Stomach smooth muscle (tissue), 2 donors: Measurements from ENCODE around the gene CMTM7.
A peak's percentile ranks its signal among the peaks of the same experiment; 100 is the strongest.

Source experiments
- H3K27ac ChIP-seq: one replicate; pipeline ENCODE4 v1.7.0; 2013; ENCODE audit warnings: mild to moderate bottlenecking, low read length, inconsistent platforms
- H3K27me3 ChIP-seq, 2 donors: one replicate each; pipeline ENCODE4 v1.7.0; 2013; ENCODE audit warnings: low read length in 2 of 2; ENCODE audit not compliant: insufficient read depth in 2 of 2, control insufficient read depth in 1 of 2
- H3K36me3 ChIP-seq, 2 donors: one replicate each; pipeline ENCODE4 v1.7.0; 2013; ENCODE audit warnings: low read length in 2 of 2; ENCODE audit not compliant: control insufficient read depth in 2 of 2, insufficient read depth in 2 of 2
- H3K4me1 ChIP-seq: one replicate; pipeline ENCODE4 v1.7.0; 2013; ENCODE audit warnings: low read length; ENCODE audit not compliant: control insufficient read depth, insufficient read depth
- H3K4me3 ChIP-seq, 2 donors: one replicate each; pipeline ENCODE4 v1.7.0; 2013; ENCODE audit warnings: low read length in 2 of 2
- H3K9ac ChIP-seq, 2 donors: one replicate each; pipeline ENCODE4 v1.7.0; 2013; ENCODE audit warnings: low read length in 2 of 2, mild to moderate bottlenecking in 1 of 2
- H3K9me3 ChIP-seq, 2 donors: one replicate each; pipeline ENCODE4 v1.7.0; 2013; ENCODE audit warnings: low read length in 2 of 2; ENCODE audit not compliant: control insufficient read depth in 2 of 2
- donor health status: healthy.
- donor health status: Pancreatic carcinoma.

CMTM7 gene

DNA sequence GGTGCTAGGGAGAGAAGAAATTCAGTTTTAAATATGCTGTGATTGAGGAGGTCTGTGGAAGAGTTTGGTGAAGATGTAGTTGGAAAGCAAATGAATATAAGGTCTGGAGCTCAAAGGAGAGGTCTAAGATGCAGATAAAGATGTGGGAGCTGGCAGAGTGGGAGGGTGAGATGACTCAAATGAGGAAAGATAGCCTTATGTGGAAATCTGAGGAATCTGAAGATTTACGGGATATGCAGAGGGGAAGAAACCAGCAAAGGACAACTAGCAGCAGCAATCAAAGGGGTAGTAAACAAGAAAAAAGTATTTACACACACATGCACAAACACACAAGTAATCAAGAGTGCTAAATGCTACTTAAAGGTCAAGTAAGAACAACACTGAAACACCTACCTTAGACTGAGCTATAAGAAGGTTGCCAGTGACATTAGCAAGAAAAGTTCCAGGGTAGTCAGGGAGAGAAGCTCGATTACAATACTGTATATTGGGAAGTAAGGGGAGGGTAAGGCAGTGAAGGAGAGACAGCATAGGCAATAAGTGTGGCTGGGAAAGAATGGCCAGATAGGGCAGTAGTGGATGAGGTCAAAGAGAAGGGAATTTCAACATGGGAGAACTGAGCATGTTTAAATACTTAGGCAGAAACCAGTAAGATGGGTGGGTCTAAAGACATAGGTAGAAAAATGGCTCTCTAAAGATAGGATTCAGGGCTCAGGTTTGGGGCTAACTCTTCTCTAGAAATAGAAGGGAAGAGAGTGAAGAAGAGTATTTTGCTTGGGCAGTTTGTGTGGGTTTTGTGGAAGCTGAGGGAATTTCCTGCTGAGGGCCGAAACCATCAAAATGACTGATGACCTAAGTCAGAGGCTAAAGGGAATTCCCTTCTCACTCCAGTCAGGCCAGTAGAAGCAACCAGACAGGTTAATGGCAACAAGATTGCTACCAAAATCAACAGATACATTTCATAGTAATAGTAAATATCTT, 102.1 kb downstream of the CMTM7 start:
- Histone ChIP-seq H3K4me3 (no peak overlapping the region), H3K9me3 (no peaks in the 10 kb centered on the region), H3K27me3 (no peaks in the 10 kb centered on the region), H3K36me3 (no peaks in the 10 kb centered on the region), H3K4me1 (peaks cover 6% of the 10 kb centered on the region), H3K27ac (no peak overlapping the region), H3K9ac (no peak overlapping the region)

GRCh38 chr3:32495085-32495484, 103.4 kb downstream of the CMTM7 start:
- Histone ChIP-seq H3K9ac (no peak overlapping the region), H3K27me3 (no peaks in the 10 kb centered on the region), H3K9me3 (no peaks in the 10 kb centered on the region), H3K36me3 (no peaks in the 10 kb centered on the region), H3K27ac (no peak overlapping the region), H3K4me3 (no peak overlapping the region), H3K4me1 (peaks cover 6% of the 10 kb centered on the region)

DNA sequence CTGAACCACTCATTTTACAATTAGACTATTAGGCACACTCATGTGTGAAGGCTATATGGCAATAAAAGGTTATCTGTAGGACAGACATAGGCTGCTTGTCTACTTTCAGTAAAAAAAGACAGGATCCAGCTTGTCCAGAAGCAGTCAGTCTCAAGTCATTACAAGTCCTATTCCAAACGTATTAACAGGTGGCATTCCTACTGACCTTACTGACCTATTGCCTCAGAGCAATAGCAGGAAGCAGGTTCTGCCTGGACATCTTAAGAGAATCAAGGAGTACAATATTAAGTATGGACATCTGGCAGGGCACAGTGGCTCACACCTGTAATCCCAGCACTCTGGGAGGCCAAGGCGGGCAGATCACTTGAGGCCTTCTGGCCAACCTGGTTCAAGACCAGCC, 104.0 kb downstream of the CMTM7 start:
- Histone ChIP-seq H3K36me3 (no peaks in the 10 kb centered on the region), H3K27ac (no peak overlapping the region), H3K9ac (no peak overlapping the region), H3K4me3 (no peak overlapping the region), H3K4me1 (peaks cover 6% of the 10 kb centered on the region), H3K9me3 (no peaks in the 10 kb centered on the region), H3K27me3 (no peaks in the 10 kb centered on the region)

- no peak overlapping the region for H3K9ac ChIP-seq
- no peak overlapping the region for H3K27ac ChIP-seq
- no peaks in the 10 kb centered on the region for H3K27me3 ChIP-seq
- no peaks in the 10 kb centered on the region for H3K36me3 ChIP-seq
- H3K4me1 ChIP-seq = peaks cover 14% of the 10 kb centered on the region
- no peak overlapping the region for H3K4me3 ChIP-seq
- H3K9me3 ChIP-seq = no peaks in the 10 kb centered on the region
These were observed 106.6 kb downstream of the CMTM7 start for GRCh38 chr3:32498252-32498651.

DNA sequence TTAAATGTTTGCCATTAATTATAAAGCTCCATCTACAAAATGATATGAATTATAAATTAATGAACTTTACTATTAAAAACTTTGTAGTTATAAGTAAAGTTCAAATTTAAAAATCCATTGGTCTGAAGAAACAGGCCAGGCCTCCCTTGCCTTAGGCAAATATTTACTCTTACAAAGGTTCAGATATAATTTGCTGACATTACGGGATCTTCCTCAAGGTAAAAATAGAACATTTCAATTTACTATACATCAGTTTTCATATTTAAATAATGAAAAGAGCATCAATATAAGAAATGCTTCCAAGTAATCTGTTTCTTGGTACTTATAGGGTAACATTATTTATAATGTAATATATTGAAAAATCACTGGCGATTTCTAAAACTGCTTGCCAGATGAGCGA, 107.3 kb downstream of the CMTM7 start:
- Histone ChIP-seq H3K4me1 (peaks cover 10% of the 10 kb centered on the region), H3K4me3 (no peak overlapping the region), H3K27ac (no peak overlapping the region)

GRCh38 chr3:32499585-32499984, 107.9 kb downstream of the CMTM7 start:
- H3K4me3 ChIP-seq = no peak overlapping the region
- H3K4me1 ChIP-seq = peaks cover 9% of the 10 kb centered on the region
- no peak overlapping the region for H3K27ac ChIP-seq
- H3K27me3 ChIP-seq = no peaks in the 10 kb centered on the region
- H3K9ac ChIP-seq = no peak overlapping the region
- no peaks in the 10 kb centered on the region for H3K9me3 ChIP-seq
- no peaks in the 10 kb centered on the region for H3K36me3 ChIP-seq

More for the DNA sequence above, 107.3 kb downstream of the CMTM7 start:
- Histone ChIP-seq H3K36me3 (no peaks in the 10 kb centered on the region), H3K9ac (no peak overlapping the region), H3K9me3 (no peaks in the 10 kb centered on the region), H3K27me3 (no peaks in the 10 kb centered on the region)

DNA sequence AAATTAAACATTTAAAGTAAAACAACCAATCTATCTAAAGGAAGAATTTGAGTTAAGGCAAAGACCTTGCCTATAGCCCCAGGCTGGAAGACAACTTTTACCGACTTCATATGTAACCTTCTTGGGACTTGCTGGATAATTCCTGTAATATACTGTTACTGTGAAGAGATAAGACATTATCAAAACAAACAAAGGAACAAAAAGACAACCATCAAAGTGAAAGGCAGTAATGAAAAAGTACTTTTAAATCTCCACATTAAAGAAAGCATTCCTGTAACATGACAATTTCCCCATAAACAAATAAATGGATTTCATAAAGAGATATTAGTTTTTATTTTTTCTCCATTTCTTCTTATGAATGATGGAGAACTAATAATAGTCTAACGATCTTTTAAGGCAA, 108.6 kb downstream of the CMTM7 start:
- no peaks in the 10 kb centered on the region for H3K36me3 ChIP-seq
- H3K9me3 ChIP-seq = no peaks in the 10 kb centered on the region
- H3K4me3 ChIP-seq = no peak overlapping the region
- no peak overlapping the region for H3K27ac ChIP-seq
- no peaks in the 10 kb centered on the region for H3K27me3 ChIP-seq
- H3K4me1 ChIP-seq = peaks cover 9% of the 10 kb centered on the region
- H3K9ac ChIP-seq = no peak overlapping the region

DNA sequence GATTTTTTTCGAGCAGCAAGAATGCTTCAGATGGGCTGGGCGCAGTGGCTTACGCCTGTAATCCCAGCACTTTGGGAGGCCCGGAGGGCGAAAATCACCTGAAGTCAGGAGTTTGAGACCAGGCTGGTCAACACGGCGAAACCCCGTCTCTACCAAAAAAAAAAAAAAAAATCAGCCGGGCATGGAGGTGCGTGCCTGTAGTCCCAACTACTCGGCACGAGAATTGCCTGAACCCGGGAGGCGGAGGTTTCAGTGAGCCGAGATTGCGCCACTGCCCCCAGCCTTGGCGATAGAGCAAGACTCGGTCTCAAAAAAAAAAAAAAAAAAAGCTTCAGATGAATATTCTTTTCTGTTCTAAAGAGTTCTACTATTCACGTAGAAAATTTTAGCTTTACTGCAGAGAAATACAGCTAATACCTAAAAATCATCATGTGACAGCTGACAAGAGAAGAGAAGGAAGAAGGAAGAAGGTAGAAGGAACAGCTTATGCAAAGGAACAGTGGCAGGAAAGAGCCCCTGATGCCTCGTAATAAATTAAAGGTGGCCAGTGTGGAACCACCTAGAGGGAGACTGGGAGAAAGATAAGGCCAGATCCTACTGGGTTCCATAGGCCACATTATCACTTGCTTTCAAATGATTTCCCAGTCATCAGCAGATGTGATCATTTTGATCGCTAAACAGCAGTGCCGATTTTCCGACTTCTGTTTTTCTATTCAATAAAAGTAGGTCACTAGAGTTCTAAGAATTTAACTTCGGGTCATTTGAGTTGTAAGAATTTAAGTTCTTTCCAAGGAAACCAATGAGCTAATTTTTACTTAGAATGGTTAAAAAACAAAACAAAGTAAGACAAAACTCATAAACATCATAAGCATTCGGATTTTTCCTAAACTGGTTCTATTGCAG, 109.5 kb downstream of the CMTM7 start:
- Histone ChIP-seq H3K36me3 (no peaks in the 10 kb centered on the region), H3K27me3 (no peaks in the 10 kb centered on the region), H3K9me3 (no peaks in the 10 kb centered on the region), H3K4me3 (peak overlapping the region; percentile 92 to 97), H3K27ac (no peak overlapping the region), H3K9ac (peak overlapping the region in 1 of 2 donors; percentile 88), H3K4me1 (peaks cover 9% of the 10 kb centered on the region)

DNA sequence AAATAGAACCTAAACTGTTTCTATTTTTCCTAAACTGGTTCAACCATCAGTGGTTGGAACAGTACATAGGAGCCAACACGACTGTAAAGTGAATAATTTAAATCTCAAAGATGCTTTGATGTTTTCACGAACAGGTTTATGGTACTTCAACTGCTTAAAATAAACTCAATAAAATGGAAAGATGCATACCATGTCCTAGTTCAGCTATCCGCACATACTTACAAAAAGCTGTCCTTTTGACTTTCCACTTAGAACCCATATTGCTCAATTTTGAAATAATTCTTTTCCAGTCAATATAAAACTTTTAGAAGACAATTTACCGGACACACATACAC, 110.1 kb downstream of the CMTM7 start:
- Histone ChIP-seq H3K9me3 (no peaks in the 10 kb centered on the region), H3K9ac (peak overlapping the region; percentile 87 to 88), H3K4me1 (peaks cover 9% of the 10 kb centered on the region), H3K4me3 (peak overlapping the region; percentile 92 to 97), H3K27me3 (no peaks in the 10 kb centered on the region), H3K36me3 (no peaks in the 10 kb centered on the region), H3K27ac (peak overlapping the region; percentile 81)

GRCh38 chr3:32502118-32502945, 110.7 kb downstream of the CMTM7 start, which contains the start of gene CMTM6:
Gene CMTM6, minus strand, starts transcription at chr3:32502852. Its CDS starts 107 bp downstream, at chr3:32502745.
- Histone ChIP-seq H3K27me3 (no peaks in the 10 kb centered on the region), H3K9me3 (no peaks in the 10 kb centered on the region)

More at GRCh38 chr3:32502118-32502945, 110.7 kb downstream of the CMTM7 start, which contains the start of gene CMTM6:
- no peaks in the 10 kb centered on the region for H3K36me3 ChIP-seq
- peak within 1 kb of the TSS; percentile 87 to 88 for H3K9ac ChIP-seq
- peak within 1 kb of the TSS; percentile 92 to 97 for H3K4me3 ChIP-seq
- peaks cover 9% of the 10 kb centered on the region for H3K4me1 ChIP-seq
- H3K27ac ChIP-seq = peak within 1 kb of the TSS; percentile 81
